Measurements from ENCODE around the gene MYD88. TPM values are rescaled to one million over a fixed set of nuclear protein-coding genes. Genes with fewer than 3 reads are reported as not detected.

Gene MYD88
- total RNA-seq, 1 donor from 2014 or later = 99.7 TPM

- Histone ChIP-seq H3K27me3 (ENCODE audit: low read depth) (no peaks in the 10 kb centered on the region), H3K36me3 (peaks cover 37% of the 10 kb centered on the region), H3K27ac (no peak overlapping the region), H3K4me1 (no peaks in the 10 kb centered on the region), H3K4me3 (no peak overlapping the region), H3K9me3 (peaks cover 4% of the 10 kb centered on the region)
- intact Hi-C loops (cut with DNase I) = no loop called here
- no peak for TF ChIP-seq CTCF (IDR thresholded peaks at IDR 0.05)
- ATAC-seq (no peak), DNase-seq (no peak)
These were observed 52.0 kb downstream of the MYD88 start for GRCh38 chr3:38190481-38190881.

Other genes starting within 250 kb of the MYD88 start
- gene VILL, start 147.9 kb upstream of the MYD88 start, total RNA-seq = 12.5 TPM
- 30.1 TPM for gene PLCD1, start 109.0 kb upstream of the MYD88 start, total RNA-seq
- 15.0 TPM for gene DLEC1, start 99.5 kb upstream of the MYD88 start, total RNA-seq
- gene ACAA1, start 1.5 kb upstream of the MYD88 start, total RNA-seq = 88.3 TPM
- 29.2 TPM for gene OXSR1, start 26.9 kb downstream of the MYD88 start, total RNA-seq
- 0.32 TPM for gene SLC22A13, start 127.2 kb downstream of the MYD88 start, total RNA-seq
- not detected for gene SLC22A14, start 143.6 kb downstream of the MYD88 start, total RNA-seq
- 2.7 TPM for gene XYLB, start 208.1 kb downstream of the MYD88 start, total RNA-seq

Measured in lower lobe of right lung (tissue), 2 donors.